NCI-H2107 treated with DMSO at 0.1 percent for 48 hours (cell line): ENCODE results near the gene MSANTD7.
A peak's percentile ranks its signal among the peaks of the same experiment; 100 is the strongest.
"Not testable (repeated sequence)": the region's sequence is repeated elsewhere in the genome, so short reads cannot be mapped to it uniquely, and the experiment has no call there.

Source experiments
- DNase-seq: peaks from one replicate; lab custom pipeline; 2025; ENCODE audit not compliant: unreplicated experiment; lab: John Stamatoyannopoulos, UW

Gene MSANTD7

DNA sequence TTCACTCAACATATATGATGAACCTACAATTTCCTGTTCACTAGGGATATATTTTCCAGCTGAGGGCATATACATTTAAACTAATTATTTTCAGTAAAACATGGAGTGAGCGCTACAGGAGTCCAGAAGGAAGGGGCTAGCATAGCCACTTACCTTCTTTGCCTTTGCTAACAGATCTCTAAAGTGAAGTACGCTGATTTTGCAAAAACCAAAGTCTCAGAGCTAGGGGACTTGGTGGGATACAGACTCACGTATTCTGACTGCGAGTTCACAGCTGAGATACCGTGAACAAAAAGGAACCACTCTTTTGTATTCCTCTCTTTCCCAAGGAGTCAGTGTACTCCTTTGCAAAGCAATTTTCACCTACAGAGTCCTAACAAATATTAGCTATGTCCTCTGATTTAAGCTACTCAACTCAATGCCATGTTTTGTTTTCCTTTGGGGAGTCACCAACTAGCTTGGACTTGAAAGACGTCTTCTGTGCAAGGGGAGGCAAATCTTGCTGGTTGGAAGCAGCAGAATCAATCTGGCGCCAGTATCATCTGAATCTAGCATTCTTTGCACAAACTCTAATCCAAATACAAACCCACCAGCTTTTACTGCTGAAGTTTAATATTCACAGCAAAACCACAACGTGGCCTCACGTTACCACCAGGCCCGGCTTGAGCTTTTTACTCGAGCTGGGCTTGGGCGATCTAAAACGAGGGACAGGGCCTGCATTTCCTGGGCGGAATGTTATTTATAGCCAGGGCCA is 926 bp upstream of the MSANTD7 start:
- DNase-seq, result no peak

DNA sequence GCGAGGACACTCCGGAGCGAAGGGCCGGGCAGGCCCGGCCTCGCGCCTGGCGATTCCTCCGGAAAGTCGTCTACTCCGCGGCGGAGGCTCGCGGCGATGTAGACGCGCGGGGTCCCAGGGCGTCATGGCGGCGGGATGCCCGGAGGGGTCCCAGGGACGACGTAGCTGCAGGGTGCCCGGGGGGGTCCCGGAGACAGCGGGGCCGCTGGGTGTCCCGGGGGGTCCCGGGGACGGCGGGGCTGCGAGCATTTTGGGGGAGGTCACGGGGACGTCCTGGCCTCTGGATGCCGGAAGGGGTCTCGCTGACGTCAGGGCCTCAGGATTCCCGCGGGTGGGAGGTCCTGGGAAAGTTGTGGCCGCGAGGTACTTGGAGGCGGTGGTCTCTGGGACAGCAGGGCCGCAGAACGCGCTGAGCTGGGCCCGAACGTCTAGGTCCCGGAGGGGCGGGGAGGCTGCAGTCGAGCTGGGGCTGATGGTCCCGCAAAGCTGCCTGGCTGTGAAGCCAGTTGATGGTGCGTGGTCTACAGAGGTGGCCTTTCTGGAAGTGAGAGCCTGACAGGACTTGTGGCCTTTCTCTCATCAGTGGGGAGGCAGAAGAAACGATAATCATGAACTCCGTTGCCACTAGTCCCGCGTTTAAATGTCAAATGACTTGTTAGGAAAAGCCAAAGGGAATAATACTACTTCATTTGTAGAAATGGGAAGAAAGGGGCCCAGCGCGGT is 637 bp downstream of the MSANTD7 start:
- DNase-seq, result no peak

DNA sequence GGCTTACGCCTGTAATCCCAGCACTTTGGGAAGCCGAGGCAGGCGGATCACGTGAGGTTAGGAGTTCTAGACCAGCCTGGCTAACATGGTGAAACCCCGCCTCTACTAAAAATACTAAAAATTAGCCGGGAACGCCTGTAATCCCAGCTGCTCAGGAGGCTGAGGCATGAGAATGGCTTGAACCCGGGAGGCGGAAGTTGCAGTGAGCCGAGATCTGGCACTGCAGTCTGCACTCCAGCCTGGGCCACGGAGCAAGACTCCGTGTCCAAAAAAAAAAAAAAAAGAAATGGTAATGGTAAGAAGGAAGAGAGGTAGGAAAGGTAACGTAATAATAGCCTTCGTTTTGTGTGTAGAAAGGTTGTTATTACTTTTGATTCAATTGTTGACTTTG is 1.2 kb downstream of the MSANTD7 start:
- DNase-seq, result no peak

DNA sequence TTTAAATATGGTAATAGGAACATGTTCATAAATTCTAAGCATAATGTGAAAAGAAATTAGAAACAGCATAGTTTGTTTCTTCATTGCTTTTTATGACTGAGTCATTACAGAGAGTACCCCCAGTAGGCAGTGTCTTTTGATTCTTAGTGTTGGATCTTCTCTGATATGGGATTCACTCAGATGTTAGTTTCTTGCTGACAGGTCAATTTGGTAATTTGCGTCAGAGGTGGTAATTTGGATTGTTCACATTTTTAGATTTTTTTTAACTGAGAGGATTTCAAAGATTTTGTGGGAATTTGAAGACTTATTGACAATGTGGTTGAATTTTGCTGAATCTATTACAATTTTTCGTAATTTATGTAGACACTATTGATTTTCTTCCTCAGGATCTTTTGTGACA is 2.1 kb downstream of the MSANTD7 start:
- no peak for DNase-seq

DNA sequence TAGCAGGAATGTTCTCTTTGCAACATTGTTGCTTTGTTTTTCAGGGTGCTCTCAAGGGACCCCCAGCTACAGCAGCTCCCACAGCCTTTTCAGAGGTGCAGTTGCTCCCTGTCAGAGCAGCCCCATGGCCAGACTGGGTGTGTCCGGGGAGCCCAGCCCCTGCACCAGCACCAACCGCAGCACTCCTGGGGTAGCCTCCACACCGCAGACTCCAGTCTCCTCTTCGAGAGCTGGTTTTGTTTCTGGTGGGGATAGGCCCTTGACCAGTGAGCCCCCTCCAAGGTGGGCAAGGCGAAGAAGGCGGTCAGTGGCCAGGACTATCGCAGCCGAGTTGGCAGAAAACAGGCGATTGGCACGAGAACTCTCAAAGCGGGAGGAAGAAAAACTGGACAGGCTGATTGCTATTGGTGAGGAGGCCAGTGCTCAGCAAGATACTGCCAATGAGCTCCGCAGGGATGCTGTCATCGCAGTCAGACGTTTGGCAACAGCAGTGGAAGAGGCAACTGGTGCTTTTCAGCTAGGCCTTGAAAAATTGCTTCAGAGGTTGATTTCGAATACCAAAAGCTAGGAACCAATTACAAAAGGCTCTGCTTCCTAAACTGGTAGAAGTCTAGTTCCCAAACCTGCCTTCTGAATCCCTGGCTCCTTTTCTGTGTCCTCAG is 5.4 kb downstream of the MSANTD7 start:
- DNase-seq, result no peak

DNA sequence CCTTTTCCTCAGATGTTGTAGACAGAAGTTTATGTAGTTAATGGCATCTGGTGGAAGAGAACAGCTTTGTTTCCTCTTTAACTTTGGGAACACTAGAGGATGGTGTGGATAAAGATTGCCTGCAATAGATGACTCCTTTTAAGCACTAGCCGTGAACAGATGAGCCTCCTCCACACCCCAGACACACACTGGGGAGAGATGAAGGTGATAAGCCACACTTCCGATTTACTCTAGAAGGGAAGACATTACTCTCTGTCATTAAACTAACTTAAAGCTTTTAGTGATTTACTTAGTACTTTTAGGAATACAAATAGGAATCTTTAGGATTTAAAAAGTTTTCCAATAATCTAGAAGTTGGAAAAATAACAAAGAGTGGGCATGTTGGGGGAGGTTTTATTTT is 6.8 kb downstream of the MSANTD7 start:
- no peak for DNase-seq

DNA sequence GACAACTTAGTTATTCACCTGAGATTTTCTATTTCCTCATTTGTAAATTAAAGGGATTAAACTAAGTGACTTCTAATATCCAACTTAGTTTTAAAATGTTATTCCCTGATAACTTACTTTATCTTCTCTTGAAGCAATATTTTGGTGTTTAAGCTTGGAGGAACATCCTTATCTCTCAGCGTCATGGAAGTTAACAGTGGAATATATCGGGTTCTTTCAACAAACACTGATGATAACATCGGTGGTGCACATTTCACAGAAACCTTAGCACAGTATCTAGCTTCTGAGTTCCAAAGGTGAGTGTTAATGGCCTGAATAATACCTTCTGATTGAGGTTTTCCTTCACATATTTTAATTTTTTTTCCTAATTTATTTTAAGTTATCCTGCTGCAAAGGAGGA is 14.1 kb downstream of the MSANTD7 start:
- DNase-seq, result no peak

DNA sequence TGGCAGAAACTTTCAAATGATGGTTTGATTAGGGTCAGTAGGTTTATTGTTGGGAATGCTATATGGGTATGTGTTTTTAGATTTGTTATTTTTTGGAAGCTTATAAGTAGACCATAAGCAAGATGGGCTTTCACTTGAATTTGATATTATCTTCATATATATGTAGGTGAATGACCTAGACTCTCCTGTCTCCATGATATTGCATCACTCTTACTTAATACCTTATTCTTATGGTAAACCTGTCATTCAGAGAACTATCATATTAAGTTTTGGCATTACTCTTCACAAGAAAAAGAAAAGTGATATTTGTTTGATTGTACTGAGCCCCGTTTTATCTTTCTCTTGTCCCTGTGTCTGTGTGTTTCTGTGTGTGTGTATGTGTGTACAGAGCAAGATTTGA is 17.3 kb downstream of the MSANTD7 start:
- no peak for DNase-seq

DNA sequence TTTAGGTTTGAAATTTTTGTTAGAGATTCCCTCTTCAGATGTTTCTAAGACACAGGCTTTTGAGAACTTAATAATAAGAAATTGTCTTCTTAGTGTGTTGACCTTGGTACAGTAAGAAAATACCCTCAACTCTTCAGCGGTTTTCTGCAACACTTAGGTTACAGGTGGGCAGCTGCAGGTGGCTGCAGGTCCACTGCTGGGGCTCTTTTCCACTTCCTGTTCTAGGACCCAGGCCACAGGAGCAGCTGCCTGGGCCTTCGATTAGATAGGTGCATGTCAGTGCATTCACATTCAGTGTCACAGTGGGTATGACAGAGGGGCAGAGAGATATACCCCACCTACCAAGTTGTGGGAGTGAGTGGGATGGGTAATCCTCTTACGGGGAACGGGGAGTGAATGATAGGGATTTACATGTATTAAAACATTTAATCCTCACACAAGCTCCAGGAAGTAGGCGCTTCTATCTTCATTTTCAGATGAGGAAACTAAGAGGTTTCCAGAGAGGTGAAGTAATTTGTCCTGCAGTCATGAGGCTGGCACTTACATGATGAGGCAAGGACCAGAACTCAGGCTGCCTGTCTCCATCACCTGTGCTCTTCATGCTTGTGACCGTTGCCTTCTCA is 20.3 kb downstream of the MSANTD7 start:
- no peak for DNase-seq

DNA sequence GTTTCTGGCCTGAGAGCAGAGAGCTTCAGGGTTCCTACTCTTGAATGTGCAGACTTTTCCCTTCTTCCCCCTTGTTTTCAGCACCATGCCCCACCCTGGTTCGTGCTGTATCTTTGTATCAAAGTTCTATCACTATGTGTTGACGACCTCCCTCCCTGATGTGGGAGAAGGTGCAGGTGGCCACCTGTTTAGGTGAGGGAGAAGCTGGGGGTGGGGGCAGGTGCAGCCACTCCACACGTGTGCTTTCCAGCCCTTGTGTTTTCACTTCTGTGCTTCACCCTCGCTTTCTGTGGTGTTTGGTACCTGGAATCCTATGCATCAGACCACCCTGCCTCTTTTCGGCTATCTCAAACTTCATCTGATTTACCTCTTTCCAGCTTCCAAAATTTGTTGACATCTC is 20.9 kb downstream of the MSANTD7 start:
- DNase-seq, result no peak

DNA sequence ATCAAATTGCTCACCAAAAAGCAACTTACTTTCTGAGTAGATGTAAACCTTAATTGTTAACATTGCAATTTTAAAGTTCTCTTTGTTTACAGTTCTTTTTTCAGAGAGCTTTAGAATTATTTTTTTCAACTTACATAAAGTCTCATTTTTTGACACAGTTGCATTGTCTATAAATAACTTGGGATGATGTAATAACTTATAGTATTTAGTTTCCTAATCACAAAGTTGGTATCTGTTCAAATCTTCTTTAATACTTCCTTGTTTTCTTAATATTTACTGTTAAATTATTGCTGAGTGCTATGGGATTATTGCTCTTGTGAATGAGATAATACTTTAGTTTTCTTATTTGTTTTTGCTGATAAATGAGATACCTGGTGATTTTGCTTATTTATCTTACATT is 21.7 kb downstream of the MSANTD7 start:
- DNase-seq, result no peak

DNA sequence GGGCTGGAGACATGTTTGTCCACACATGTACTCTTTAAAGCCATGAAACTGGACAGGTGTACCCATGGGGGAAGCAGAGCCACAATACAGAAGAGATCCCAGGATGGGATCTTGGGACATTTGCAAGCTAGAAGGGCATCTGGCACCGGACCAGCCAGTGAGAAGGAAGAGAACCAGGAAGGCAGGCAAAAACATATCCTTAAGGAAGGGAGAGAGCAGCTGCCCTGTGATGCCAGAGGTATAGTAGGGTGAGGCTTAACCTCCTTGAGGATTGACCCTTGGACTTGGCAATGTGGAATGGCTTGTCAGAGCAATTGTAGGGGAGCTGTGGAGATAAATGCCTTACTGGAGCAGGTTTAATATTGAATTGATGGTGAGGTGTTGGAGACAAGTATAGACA is 22.7 kb downstream of the MSANTD7 start:
- no peak for DNase-seq

DNA sequence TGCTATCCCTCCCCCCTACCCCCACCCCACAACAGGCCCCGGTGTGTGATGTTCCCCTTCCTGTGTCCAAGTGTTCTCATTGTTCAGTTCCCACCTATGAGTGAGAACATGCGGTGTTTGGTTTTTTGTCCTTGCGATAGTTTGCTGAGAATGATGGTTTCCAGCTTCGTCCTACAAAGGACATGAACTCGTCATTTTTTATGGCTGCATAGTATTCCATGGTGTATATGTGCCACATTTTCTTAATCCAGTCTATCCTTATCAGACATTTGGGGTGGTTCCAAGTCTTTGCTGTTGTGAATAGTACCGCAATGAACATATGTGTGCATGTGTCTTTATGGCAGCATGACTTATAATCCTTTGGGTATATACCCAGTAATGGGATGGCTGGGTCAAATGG is 26.4 kb downstream of the MSANTD7 start:
- not testable (repeated sequence) for DNase-seq

DNA sequence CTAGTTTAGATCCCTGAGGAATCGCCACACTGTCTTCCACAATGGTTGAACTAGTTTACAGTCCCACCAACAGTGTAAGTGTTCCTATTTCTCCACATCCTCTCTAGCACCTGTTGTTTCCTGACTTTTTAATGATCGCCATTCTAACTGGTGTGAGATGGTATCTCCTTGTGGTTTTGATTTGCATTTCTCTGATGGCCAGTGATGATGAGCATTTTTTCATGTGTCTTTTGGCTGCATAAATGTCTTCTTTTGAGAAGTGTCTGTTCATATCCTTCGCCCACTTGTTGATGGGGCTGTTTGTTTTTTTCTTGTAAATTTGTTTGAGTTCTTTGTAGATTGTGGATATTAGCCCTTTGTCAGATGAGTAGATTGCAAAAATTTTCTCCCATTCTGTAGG is 26.8 kb downstream of the MSANTD7 start:
- DNase-seq, result not testable (repeated sequence)

DNA sequence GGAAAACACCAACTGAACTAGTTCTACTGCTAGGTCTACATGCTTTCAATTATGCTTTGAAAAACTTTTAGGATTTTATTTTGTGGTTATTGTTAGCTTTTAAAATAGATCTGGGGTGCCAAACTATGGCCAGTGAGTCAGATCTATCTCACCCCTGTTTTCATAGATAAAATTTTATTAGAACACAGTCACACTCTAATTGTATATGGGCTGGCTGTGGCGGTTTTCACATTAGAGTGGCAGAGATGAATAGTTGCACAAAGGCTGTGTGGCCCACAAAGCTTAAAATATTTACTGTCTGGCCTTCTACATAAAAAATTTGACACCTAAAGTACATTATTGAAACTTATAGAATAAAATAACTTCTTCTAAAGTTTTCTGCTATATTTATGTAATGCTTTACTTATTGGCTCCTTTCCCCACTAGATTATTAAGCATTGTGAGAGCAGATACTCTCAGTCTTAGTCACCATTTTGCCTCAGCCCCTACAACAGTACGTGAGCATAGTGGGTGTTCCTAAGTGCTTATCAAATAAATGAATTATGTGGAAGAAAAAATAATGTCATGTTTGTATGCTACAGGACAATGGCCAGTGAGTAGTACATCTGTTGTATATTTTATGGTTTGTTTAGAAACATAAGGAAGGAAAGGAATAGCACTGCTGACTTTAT is 35.1 kb downstream of the MSANTD7 start:
- DNase-seq, result no peak

DNA sequence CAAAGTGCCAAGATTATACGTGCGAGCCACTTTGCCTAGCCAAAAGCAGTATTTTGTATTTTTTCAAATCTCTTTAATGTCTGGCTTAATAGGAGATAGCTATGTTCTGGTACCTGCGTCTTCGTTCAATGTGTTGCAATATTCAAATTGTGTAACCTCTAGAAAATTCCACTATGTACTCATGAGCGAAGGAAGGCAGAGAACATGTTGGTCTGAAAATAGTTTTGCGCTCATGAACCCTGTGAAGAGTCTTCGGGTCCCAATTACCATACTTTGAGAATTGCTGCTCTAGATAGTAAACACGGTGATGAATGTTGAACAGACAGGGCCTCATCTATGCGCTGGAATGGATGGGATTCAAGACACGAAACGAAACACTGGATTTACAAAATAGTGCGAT is 37.8 kb downstream of the MSANTD7 start:
- DNase-seq, result no peak

DNA sequence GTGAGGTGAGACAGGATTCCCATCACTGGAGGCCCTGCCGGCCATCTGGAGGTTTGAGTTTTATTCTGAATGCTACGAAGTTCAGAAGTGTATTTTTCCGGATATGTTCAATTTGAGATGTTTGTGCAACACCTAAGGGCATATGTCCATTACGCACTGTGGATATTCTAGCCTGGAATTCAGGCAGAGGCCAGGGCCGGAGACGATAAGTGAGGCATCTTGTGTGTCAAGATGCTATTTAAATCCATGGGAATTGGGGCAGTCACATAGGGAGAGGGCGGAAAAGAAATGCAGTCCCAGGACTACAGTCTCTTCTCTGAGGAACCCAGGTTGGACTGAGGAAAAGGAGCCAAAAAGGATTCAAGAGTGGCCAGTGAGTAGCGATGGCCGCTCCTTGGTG is 38.7 kb downstream of the MSANTD7 start:
- no peak for DNase-seq

DNA sequence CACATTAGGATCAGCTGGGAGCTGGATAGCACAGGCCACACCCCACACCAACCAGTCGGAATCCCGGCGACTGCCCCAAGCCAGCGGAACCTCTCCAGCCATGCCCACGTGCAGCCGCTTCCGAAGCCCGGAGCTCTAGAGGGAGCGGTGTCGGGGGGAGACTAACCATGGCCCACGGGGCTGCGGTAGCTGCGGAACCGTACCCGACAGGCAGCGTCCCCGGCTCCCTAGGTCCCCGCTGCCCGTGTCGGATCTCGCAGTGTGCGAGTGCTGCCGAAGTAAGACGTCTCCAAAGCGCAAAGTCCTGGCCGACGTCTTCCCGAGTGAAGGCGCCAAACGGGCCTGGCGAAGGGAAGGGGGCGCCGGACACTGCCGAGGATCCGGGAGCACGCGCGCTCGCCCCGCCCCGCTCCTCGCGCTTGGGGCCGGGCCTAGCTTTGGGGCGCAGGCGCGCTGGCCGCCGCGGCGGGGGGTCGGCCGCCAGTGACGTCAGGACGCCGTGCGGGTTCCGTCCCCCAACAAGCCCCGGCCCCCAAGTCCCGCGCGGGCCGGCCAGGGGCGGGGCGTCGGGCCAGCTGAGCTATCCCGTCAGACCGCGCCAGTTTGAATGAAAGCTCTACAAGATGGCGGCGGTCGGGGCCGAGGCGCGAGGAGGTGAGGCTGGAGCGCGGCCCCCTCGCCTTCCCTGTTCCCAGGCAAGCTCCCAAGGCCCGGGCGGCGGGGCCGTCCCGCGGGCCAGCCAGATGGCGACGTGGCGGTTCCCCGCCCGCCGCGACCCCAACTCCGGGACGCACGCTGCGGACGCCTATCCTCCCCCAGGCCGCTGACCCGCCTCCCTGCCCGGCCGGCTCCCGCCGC is 40.4 kb downstream of the MSANTD7 start, which contains the start of gene SUV39H2:
Gene SUV39H2, plus strand, starts transcription at position 601 of the 858 bp plus-strand sequence. Its CDS starts 23 bp downstream, at position 624.
- peak; percentile 63 for DNase-seq

DNA sequence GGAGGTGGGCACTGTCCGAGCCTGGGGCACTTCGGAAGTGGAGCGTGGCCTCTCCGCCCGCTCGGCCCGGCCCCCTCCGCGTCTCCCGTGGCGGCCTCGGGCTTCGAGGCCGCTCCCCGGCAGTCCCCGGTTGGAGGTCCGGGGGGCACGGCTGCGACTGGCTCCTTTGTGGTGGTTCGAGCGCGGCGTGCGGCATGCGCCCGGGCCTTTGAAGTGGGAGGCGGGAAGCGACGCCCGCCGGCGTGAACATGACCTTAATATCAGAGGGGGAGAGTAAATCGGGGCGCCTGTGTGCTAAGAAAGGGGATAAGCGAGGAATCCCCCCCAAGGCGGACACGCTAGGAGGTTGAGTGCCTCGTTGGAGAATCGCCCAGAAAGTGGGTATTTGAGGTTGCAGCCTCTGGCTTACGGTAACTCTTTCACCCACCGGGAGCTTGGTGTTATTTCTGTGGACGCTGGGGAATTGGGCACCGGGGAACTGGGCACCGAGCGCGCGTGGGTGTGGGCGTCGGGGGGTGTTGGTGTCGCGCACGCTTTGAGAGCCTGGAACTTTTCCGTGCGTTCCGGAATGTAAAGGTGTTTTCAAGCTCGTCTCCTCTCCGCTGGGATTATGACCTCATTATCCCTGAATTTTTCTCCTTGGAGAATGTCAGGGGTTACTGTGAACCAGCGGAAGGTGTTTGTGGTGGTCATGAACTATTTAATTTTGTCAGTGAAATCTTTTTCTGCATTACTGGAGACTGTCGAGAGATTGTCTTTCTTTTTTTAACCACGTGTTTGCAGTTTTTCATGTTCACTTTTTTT is 41.2 kb downstream of the MSANTD7 start:
- DNase-seq, result no peak

DNA sequence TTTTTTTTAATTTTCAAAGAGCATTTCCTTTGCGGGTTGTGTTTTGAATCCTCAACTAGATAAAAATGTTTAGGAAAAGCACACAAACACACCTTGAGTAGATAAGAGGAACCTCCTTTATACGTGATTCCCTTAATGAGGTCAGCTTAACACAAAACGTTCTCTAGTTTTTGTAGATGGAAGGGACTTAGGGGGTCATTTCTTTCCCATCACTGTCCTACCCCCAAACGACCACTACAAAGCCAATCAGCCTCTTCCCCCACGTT is 41.8 kb downstream of the MSANTD7 start:
- no peak for DNase-seq
